ENCODE results near the gene NAGPA.

DNA sequence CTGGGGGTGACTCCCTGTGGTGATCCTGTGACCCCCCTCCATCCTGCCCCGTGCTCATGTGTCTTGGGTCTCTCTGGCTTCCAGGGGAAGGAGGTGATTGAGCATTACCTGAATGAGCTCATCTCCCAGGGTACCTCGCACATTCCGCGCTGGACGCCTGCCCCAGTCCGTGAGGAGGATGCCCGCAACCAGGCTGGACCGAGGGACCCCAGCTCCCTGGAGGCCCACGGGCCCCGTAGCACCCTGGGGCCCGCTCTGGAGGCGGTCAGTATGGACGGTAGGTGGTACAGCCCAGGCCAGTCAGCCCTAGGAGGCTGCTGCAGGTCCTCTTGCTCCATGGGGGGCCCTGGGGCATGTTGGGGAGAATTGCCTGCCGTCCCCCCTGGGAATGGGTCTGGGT, 42.0 kb downstream of the NAGPA start:
- TF ChIP-seq CTCF (IDR thresholded peaks at IDR 0.05; ENCODE audit: insufficient read depth, low read depth, low read length) (no peak), EZH2 (IDR thresholded peaks at IDR 0.05; ENCODE audit: insufficient read depth, low read length) (no peak)
